H1 (cell line): ENCODE data around the gene DMXL1. TPM values are rescaled to one million over a fixed set of nuclear protein-coding genes. Genes with fewer than 3 reads are reported as not detected.
A peak's percentile ranks its signal among the peaks of the same experiment; 100 is the strongest.

Experiments used
- BACH1 ChIP-seq: IDR thresholded peaks from 2 replicates; pipeline ENCODE4 v1.6.1; 2012; ENCODE audit warnings: low read length, improper control_type of control experiment
- CHD7 ChIP-seq: fragments of 300-600 bp; sonication (generic); IDR thresholded peaks from 2 replicates; pipeline ENCODE4 v1.7.1; 2012; ENCODE audit warnings: low read length, moderate library complexity, mild to moderate bottlenecking, inconsistent platforms; ENCODE audit not compliant: insufficient replicate concordance
- TEAD4 ChIP-seq: IDR thresholded peaks from 2 replicates; pipeline ENCODE4 v1.6.1; 2012; ENCODE audit warnings: low read depth, low read length, inconsistent platforms, mixed read lengths
- polyA plus RNA-seq, 7 experiments: library from polyadenylated mRNA; depleted of rRNA in 3 of 7; stranded (reverse) in 5 of 7; unstranded in 2 of 7; fragments of >200 nt in 5 of 7; fragments of 200-250 nt in 2 of 7; gene quantifications; 1 replicate in 5 of 7; 2 replicates in 1 of 7; 4 replicates in 1 of 7; pipeline versions ENCODE4 v1.2.1 to v1.2.3, GENCODE V29; 2011 to 2013; ENCODE audit warnings: missing spikeins in 2 of 7, mixed read lengths in 2 of 7
- total RNA-seq: library from RNA; stranded (reverse); fragmentation: NEBNext Ultra II Directional; extraction: Animal tissue kit (Norgen Biotek cat#: 25700); gene quantifications from 2 replicates; pipeline ENCODE4 v1.2.1, GENCODE V29; 2021

Gene DMXL1
- total and polyA plus RNA-seq, 2 of the 8 experiments (the other 6 are each of a cell fraction or from before 2014, with no cell fraction given): 10.1 to 43.9 TPM

- no peak for TF ChIP-seq CHD7
- TF ChIP-seq TEAD4: peak; percentile 53; the same call in 1 of the 2 replicates
- no peak for TF ChIP-seq BACH1
Measured at GRCh38 chr5:119178435-119178834, 107.5 kb downstream of the DMXL1 start (continued).
